Jurkat, Clone E6-1 (cell line): ENCODE results near the gene PRR9.
"Not testable (repeated sequence)": the region's sequence is repeated elsewhere in the genome, so short reads cannot be mapped to it uniquely, and the experiment has no call there.

Experiments used
- DNase-seq: peaks from one replicate; pipeline ENCODE4 v3.0.0-alpha.2; 2011; ENCODE audit warnings: low read depth, low spot score
- H3K4me3 ChIP-seq: 2 replicates; pipeline ENCODE4 v1.5.1; 2011; ENCODE audit warnings: mild to moderate bottlenecking, low read length, control low read depth, moderate library complexity

Gene PRR9

GRCh38 chr1:153227810-153228209 lies 10.4 kb downstream of the PRR9 start:
- no peak overlapping the region for H3K4me3 ChIP-seq
- no peak for DNase-seq

- no peak for DNase-seq
- no peak overlapping the region for H3K4me3 ChIP-seq
Observed at GRCh38 chr1:153228491-153228890, 11.1 kb downstream of the PRR9 start.

GRCh38 chr1:153229076-153229829 lies 11.9 kb downstream of the PRR9 start:
- H3K4me3 ChIP-seq, DNase-seq: not testable (repeated sequence)

GRCh38 chr1:153231363-153231762 lies 14.0 kb downstream of the PRR9 start:
- no peak for DNase-seq
- H3K4me3 ChIP-seq: no peak overlapping the region

GRCh38 chr1:153231785-153232184 lies 14.4 kb downstream of the PRR9 start:
- no peak for DNase-seq
- no peak overlapping the region for H3K4me3 ChIP-seq

- no peak overlapping the region for H3K4me3 ChIP-seq
- DNase-seq: no peak
Observed at GRCh38 chr1:153232553-153232952, 15.2 kb downstream of the PRR9 start.

GRCh38 chr1:153233448-153233847 lies 16.1 kb downstream of the PRR9 start:
- DNase-seq: no peak
- no peak overlapping the region for H3K4me3 ChIP-seq

GRCh38 chr1:153238527-153238926 lies 21.1 kb downstream of the PRR9 start:
- H3K4me3 ChIP-seq: no peak overlapping the region
- DNase-seq: no peak

GRCh38 chr1:153242160-153242559 lies 24.8 kb downstream of the PRR9 start:
- H3K4me3 ChIP-seq: no peak overlapping the region
- no peak for DNase-seq

GRCh38 chr1:153245466-153245865 lies 28.1 kb downstream of the PRR9 start:
- DNase-seq: no peak
- H3K4me3 ChIP-seq: no peak overlapping the region

GRCh38 chr1:153246018-153246417 lies 28.6 kb downstream of the PRR9 start:
- no peak for DNase-seq
- H3K4me3 ChIP-seq: no peak overlapping the region

GRCh38 chr1:153246825-153247224 lies 29.4 kb downstream of the PRR9 start:
- DNase-seq: no peak
- no peak overlapping the region for H3K4me3 ChIP-seq

- DNase-seq: no peak
- H3K4me3 ChIP-seq: no peak overlapping the region
Observed at GRCh38 chr1:153248176-153248879, 30.9 kb downstream of the PRR9 start.

- no peak for DNase-seq
Observed at GRCh38 chr1:153250166-153250565, 32.8 kb downstream of the PRR9 start.

GRCh38 chr1:153251087-153251486 lies 33.7 kb downstream of the PRR9 start:
- DNase-seq: no peak
- no peak overlapping the region for H3K4me3 ChIP-seq

More at GRCh38 chr1:153250166-153250565, 32.8 kb downstream of the PRR9 start:
- H3K4me3 ChIP-seq: no peak overlapping the region

- no peak for DNase-seq
- H3K4me3 ChIP-seq: no peak overlapping the region
Observed at GRCh38 chr1:153251562-153251961, 34.2 kb downstream of the PRR9 start.

- DNase-seq: no peak
- H3K4me3 ChIP-seq: no peak overlapping the region
Observed at GRCh38 chr1:153251988-153252387, 34.6 kb downstream of the PRR9 start.

GRCh38 chr1:153253076-153253475 lies 35.7 kb downstream of the PRR9 start:
- DNase-seq: no peak
- H3K4me3 ChIP-seq: no peak overlapping the region

GRCh38 chr1:153253693-153254092 lies 36.3 kb downstream of the PRR9 start:
- peak; percentile 10 for DNase-seq
- H3K4me3 ChIP-seq: no peak overlapping the region

- no peak for DNase-seq
- H3K4me3 ChIP-seq: no peak within 1 kb of the TSS
Observed at GRCh38 chr1:153259387-153259786, 42.0 kb downstream of the PRR9 start, which contains the start of gene LORICRIN. LORICRIN (plus strand) TSS chr1:153259687; CDS start chr1:153260950, 1,263 bp downstream.
